Caco-2 (cell line): Measurements from ENCODE around the gene ADAM30. TPM values are rescaled to one million over a fixed set of nuclear protein-coding genes. Genes with fewer than 3 reads are reported as not detected.
A peak's percentile ranks its signal among the peaks of the same experiment; 100 is the strongest.

Experiments used
- BruUV-seq: library from RNA; stranded (reverse); fragments of 400-500 nt; replicated peaks from 2 replicates; lab custom pipeline; 2021; lab: Mats Ljungman, UMichigan
- CTCF ChIA-PET: fragments of 300-600 bp; sonication (Branson Sonifier 250); formaldehyde crosslinking; loops from one replicate; lab custom pipeline; 2022; ENCODE audit warnings: antibody characterized with exemption; lab: Charles Lee
- POLR2A ChIA-PET: fragments of 300-600 bp; sonication (Branson Sonifier 250); formaldehyde crosslinking; loops from one replicate; lab custom pipeline; 2022; ENCODE audit warnings: antibody characterized with exemption; lab: Charles Lee
- DNase-seq, 2 experiments: peaks; one replicate each; pipeline versions ENCODE4 v3.0.0 to v3.0.0-alpha.2; 2020 to 2022
- H3K27me3 ChIP-seq: replicated peaks from 2 replicates; pipeline ENCODE4 v1.6.0; 2011; ENCODE audit warnings: low read length; ENCODE audit not compliant: control insufficient read depth, insufficient read depth
- H3K36me3 ChIP-seq: 2 replicates; pipeline ENCODE4 v1.5.1; 2011; ENCODE audit warnings: low read length; ENCODE audit not compliant: control insufficient read depth, insufficient read depth
- H3K4me1 ChIP-seq: fragments of 250-450 bp; sonication (Bioruptor Pico); 2 replicates; pipeline ENCODE4 v1.5.1; 2020; ENCODE audit warnings: mild to moderate bottlenecking
- H3K4me3 ChIP-seq: 2 replicates; pipeline ENCODE4 v1.5.1; 2011; ENCODE audit warnings: low read depth, mild to moderate bottlenecking, control low read depth, low read length
- H3K9me3 ChIP-seq: fragments of 250-450 bp; sonication (Bioruptor Pico); 2 replicates; pipeline ENCODE4 v1.5.1; 2020; ENCODE audit warnings: mild to moderate bottlenecking, moderate library complexity
- H3K27ac Mint-ChIP-seq: one replicate; pipeline ENCODE4 v1.8.0; 2022; ENCODE audit warnings: mixed read lengths; ENCODE audit not compliant: unreplicated experiment
- H3K27me3 Mint-ChIP-seq: one replicate; pipeline ENCODE4 v1.8.0; 2022; ENCODE audit warnings: mixed read lengths; ENCODE audit not compliant: insufficient read depth, unreplicated experiment
- H3K36me3 Mint-ChIP-seq: one replicate; pipeline ENCODE4 v1.8.0; 2022; ENCODE audit warnings: mild to moderate bottlenecking, mixed read lengths; ENCODE audit not compliant: insufficient read depth, unreplicated experiment
- H3K4me1 Mint-ChIP-seq: one replicate; pipeline ENCODE4 v1.8.0; 2022; ENCODE audit warnings: low read depth, mixed read lengths; ENCODE audit not compliant: unreplicated experiment
- H3K4me3 Mint-ChIP-seq: one replicate; pipeline ENCODE4 v1.8.0; 2022; ENCODE audit warnings: mild to moderate bottlenecking, moderate library complexity, mixed read lengths; ENCODE audit not compliant: unreplicated experiment
- H3K9me3 Mint-ChIP-seq: one replicate; pipeline ENCODE4 v1.8.0; 2022; ENCODE audit warnings: mixed read lengths; ENCODE audit not compliant: unreplicated experiment
- CTCF ChIP-seq, 2 experiments: fragments of 200-600 bp in 1 of 2; IDR thresholded peaks; 1 replicate in 1 of 2; 2 replicates in 1 of 2; pipeline versions ENCODE4 v1.5.1 to v1.8.0; 2011 to 2022; ENCODE audit warnings: antibody characterized with exemption in 1 of 2, control low read depth in 1 of 2, inconsistent platforms in 1 of 2, low read depth in 1 of 2, low read length in 1 of 2, mild to moderate bottlenecking in 1 of 2, moderate library complexity in 1 of 2; ENCODE audit not compliant: insufficient read depth in 1 of 2, severe bottlenecking in 1 of 2, unreplicated experiment in 1 of 2
- intact Hi-C: fragments of 100-400 bp; cut with micrococcal nuclease; formaldehyde crosslinking; loops from one replicate; pipeline ENCODE4 v1.10.0; 2022; ENCODE audit not compliant: unreplicated experiment
- total RNA-seq: library from RNA; stranded (reverse); gene quantifications from 2 replicates; pipeline ENCODE4 v1.2.3, GENCODE V29; 2022

The ADAM30 gene
- total RNA-seq, 1 experiment from 2014 or later: not detected

- H3K27me3 Mint-ChIP-seq: no peaks in the 10 kb centered on the region
- H3K9me3 Mint-ChIP-seq: no peaks in the 10 kb centered on the region
- H3K27ac Mint-ChIP-seq: peak overlapping the region; percentile 17
- H3K36me3 Mint-ChIP-seq: peaks cover 6% of the 10 kb centered on the region
- no peaks in the 10 kb centered on the region for H3K9me3 ChIP-seq
- no peaks in the 10 kb centered on the region for H3K36me3 ChIP-seq
- peak; percentile 82 to 87 for TF ChIP-seq CTCF (IDR thresholded peaks at IDR 0.05; ENCODE audit: insufficient read depth in 1 of 2, low read depth in 1 of 2, low read length in 1 of 2, severe bottlenecking in 1 of 2, unreplicated experiment in 1 of 2)
- no peaks in the 10 kb centered on the region for H3K4me1 Mint-ChIP-seq
- no peak overlapping the region for H3K4me3 Mint-ChIP-seq
- ChIA-PET CTCF (no interaction called here), POLR2A (no interaction called here)
- no peak overlapping the region for H3K4me3 ChIP-seq
- DNase-seq: peak; percentile 76 to 87
- no TSS peak for BruUV-seq
- no peaks in the 10 kb centered on the region for H3K4me1 ChIP-seq
- intact Hi-C loops: loop anchor here (1.0 to 10.0 kb wide), 2 partner anchors 74 to 127 kb away; no protein-coding TSS in a partner anchor
- H3K27me3 ChIP-seq: no peaks in the 10 kb centered on the region
Measured at GRCh38 chr1:119870917-119871596, 25.3 kb downstream of the ADAM30 start.

GRCh38 chr1:119869995-119870394 is 26.3 kb downstream of the ADAM30 start:
- no TSS peak for BruUV-seq
- H3K36me3 Mint-ChIP-seq: peaks cover 6% of the 10 kb centered on the region
- no peaks in the 10 kb centered on the region for H3K4me1 Mint-ChIP-seq
- H3K27me3 ChIP-seq: no peaks in the 10 kb centered on the region
- H3K36me3 ChIP-seq: no peaks in the 10 kb centered on the region
- DNase-seq: no peak
- no peak for TF ChIP-seq CTCF (IDR thresholded peaks at IDR 0.05; ENCODE audit: insufficient read depth in 1 of 2, low read depth in 1 of 2, low read length in 1 of 2, severe bottlenecking in 1 of 2, unreplicated experiment in 1 of 2)
- H3K4me3 ChIP-seq: no peak overlapping the region
- no peaks in the 10 kb centered on the region for H3K4me1 ChIP-seq
- ChIA-PET CTCF (interaction anchor here (0.5 kb wide), 1 partner anchor 120 kb away, joined by 7 read pairs; no protein-coding TSS in a partner anchor), POLR2A (no interaction called here)
- intact Hi-C loops: loop anchor here (10.0 kb wide), 1 partner anchor 75 kb away; no protein-coding TSS in a partner anchor
- no peaks in the 10 kb centered on the region for H3K9me3 ChIP-seq
- no peak overlapping the region for H3K4me3 Mint-ChIP-seq
- no peaks in the 10 kb centered on the region for H3K9me3 Mint-ChIP-seq
- no peaks in the 10 kb centered on the region for H3K27me3 Mint-ChIP-seq
- H3K27ac Mint-ChIP-seq: no peak overlapping the region

GRCh38 chr1:119868176-119868575 is 28.1 kb downstream of the ADAM30 start:
- intact Hi-C loops: no loop called here
- H3K36me3 Mint-ChIP-seq: peaks cover 6% of the 10 kb centered on the region
- CTCF ChIA-PET: no interaction called here
- POLR2A ChIA-PET: no interaction called here
- H3K9me3 Mint-ChIP-seq: no peaks in the 10 kb centered on the region
- H3K4me3 ChIP-seq: no peak overlapping the region
- no peaks in the 10 kb centered on the region for H3K4me1 Mint-ChIP-seq
- no peak overlapping the region for H3K4me3 Mint-ChIP-seq
- DNase-seq: no peak
- no TSS peak for BruUV-seq
- H3K36me3 ChIP-seq: no peaks in the 10 kb centered on the region
- no peak for TF ChIP-seq CTCF (IDR thresholded peaks at IDR 0.05; ENCODE audit: insufficient read depth in 1 of 2, low read depth in 1 of 2, low read length in 1 of 2, severe bottlenecking in 1 of 2, unreplicated experiment in 1 of 2)
- H3K9me3 ChIP-seq: no peaks in the 10 kb centered on the region
- no peaks in the 10 kb centered on the region for H3K27me3 ChIP-seq
- no peaks in the 10 kb centered on the region for H3K4me1 ChIP-seq
- H3K27ac Mint-ChIP-seq: no peak overlapping the region
- H3K27me3 Mint-ChIP-seq: no peaks in the 10 kb centered on the region
